ENCODE data around the gene PKP4.

GRCh38 chr2:158716121-158716791 is 259.5 kb downstream of the PKP4 start:
- TF ChIP-seq JUNB (IDR thresholded peaks at IDR 0.05; ENCODE audit: unreplicated experiment) (no peak), CTCF (conservative IDR thresholded peaks at IDR 0.05; ENCODE audit: low read depth in 2 of 2) (no peak), POLR2AphosphoS5 (IDR thresholded peaks at IDR 0.05; ENCODE audit: low read depth) (no peak), ZNF331 (CRISPR knock-in tag; IDR thresholded peaks at IDR 0.05; ENCODE audit: low read depth) (no peak), REST (IDR thresholded peaks at IDR 0.05; ENCODE audit: unreplicated experiment) (no peak)
